B cell (primary cell): ENCODE measurements around the gene PTPN6. TPM values are rescaled to one million over a fixed set of nuclear protein-coding genes. Genes with fewer than 3 reads are reported as not detected.

Source experiments
- ATAC-seq: fragments of 200-7000 bp; cut with Tn5 transposase; one replicate; pipeline ENCODE4 v1.10.0; 2021; ENCODE audit warnings: low read depth, mild to moderate bottlenecking, moderate number of reproducible peaks, moderate library complexity
- CTCF ChIA-PET: fragments of 350-600 bp; sonication (Branson Sonifier 250); formaldehyde crosslinking; loops from one replicate; lab custom pipeline; 2021; ENCODE audit warnings: antibody characterized with exemption, inconsistent platforms; lab: Charles Lee
- POLR2A ChIA-PET: fragments of 350-600 bp; sonication (Branson Sonifier 250); formaldehyde crosslinking; loops from one replicate; lab custom pipeline; 2021; ENCODE audit warnings: antibody characterized with exemption; lab: Charles Lee
- DNase-seq: peaks from one replicate; pipeline ENCODE4 v3.0.0; 2013
- H2AFZ ChIP-seq: 2 replicates; pipeline ENCODE4 v1.6.1; 2012; ENCODE audit warnings: mild to moderate bottlenecking, low read depth, low read length; ENCODE audit not compliant: insufficient read depth, poor library complexity, severe bottlenecking
- H3K27ac ChIP-seq, 2 donors: 1 replicate in 1 of 2; 2 replicates in 1 of 2; pipeline ENCODE4 v1.5.1; 2012 to 2013; ENCODE audit warnings: low read length in 2 of 2, mild to moderate bottlenecking in 2 of 2, moderate library complexity in 1 of 2
- H3K27me3 ChIP-seq, 4 experiments: fragments of 200-600 bp in 1 of 4; sonication (generic) in 1 of 4; replicated peaks in 1 of 4; 1 replicate in 2 of 4; 2 replicates in 2 of 4; pipeline versions ENCODE4 v1.6.1 to v1.7.0; 2013 to 2016; ENCODE audit warnings: low read length in 3 of 4, mild to moderate bottlenecking in 2 of 4, mixed read lengths in 1 of 4, moderate library complexity in 1 of 4; ENCODE audit not compliant: insufficient read depth in 4 of 4, control insufficient read depth in 3 of 4; ENCODE audit errors: control extremely low read depth in 1 of 4
- H3K36me3 ChIP-seq, 2 experiments: replicated peaks in 1 of 2; 1 replicate in 1 of 2; 2 replicates in 1 of 2; pipeline versions ENCODE4 v1.6.1 to v1.7.1; 2013; ENCODE audit warnings: low read length in 1 of 2; ENCODE audit not compliant: insufficient read depth in 2 of 2, control insufficient read depth in 1 of 2; ENCODE audit errors: control extremely low read depth in 1 of 2, extremely low read depth in 1 of 2
- H3K4me1 ChIP-seq, 2 donors: fragments of 200-600 bp in 1 of 2; sonication (generic) in 1 of 2; 1 replicate in 1 of 2; 2 replicates in 1 of 2; pipeline versions ENCODE4 v1.5.1 to v1.6.1; 2013 to 2017; ENCODE audit warnings: low read length in 2 of 2; ENCODE audit not compliant: control insufficient read depth in 2 of 2, insufficient read depth in 2 of 2
- H3K4me2 ChIP-seq: replicated peaks from 2 replicates; pipeline ENCODE3; 2012; ENCODE audit warnings: mild to moderate bottlenecking, low read depth, low read length; ENCODE audit not compliant: poor library complexity, severe bottlenecking
- H3K4me3 ChIP-seq, 5 experiments: fragments of 200-600 bp in 1 of 5; sonication (generic) in 1 of 5; 1 replicate in 3 of 5; 2 replicates in 2 of 5; pipeline versions ENCODE4 v1.5.1 to v1.7.0; 2011 to 2016; ENCODE audit warnings: low read length in 4 of 5, mild to moderate bottlenecking in 4 of 5, low read depth in 2 of 5, control low read depth in 1 of 5, moderate library complexity in 1 of 5; ENCODE audit not compliant: insufficient read depth in 1 of 5; ENCODE audit errors: control extremely low read depth in 1 of 5, extremely low read depth in 1 of 5
- H3K79me2 ChIP-seq: fragments of 200-600 bp; sonication (generic); one replicate; pipeline ENCODE4 v1.6.0; 2016; ENCODE audit warnings: low read length; ENCODE audit not compliant: control insufficient read depth, insufficient read depth
- H3K9ac ChIP-seq: fragments of 200-600 bp; sonication (generic); 2 replicates; pipeline ENCODE4 v1.6.1; 2017; ENCODE audit warnings: mild to moderate bottlenecking, low read length, moderate library complexity
- H3K9me3 ChIP-seq, 3 donors: one replicate each; pipeline versions ENCODE4 v1.6.1 to v1.7.1; 2013; ENCODE audit warnings: low read length in 2 of 3; ENCODE audit not compliant: control insufficient read depth in 2 of 3, insufficient read depth in 1 of 3; ENCODE audit errors: control extremely low read depth in 1 of 3
- H4K20me1 ChIP-seq: 2 replicates; pipeline ENCODE4 v1.6.0; 2012; ENCODE audit warnings: mild to moderate bottlenecking, low read length; ENCODE audit not compliant: insufficient read depth, control insufficient read depth, poor library complexity, severe bottlenecking
- H3K27ac Mint-ChIP-seq: one replicate; pipeline ENCODE4 v1.8.0; 2021; ENCODE audit warnings: mixed read lengths
- H3K27me3 Mint-ChIP-seq: one replicate; pipeline ENCODE4 v1.8.0; 2021; ENCODE audit warnings: mixed read lengths
- H3K4me1 Mint-ChIP-seq: one replicate; pipeline ENCODE4 v1.8.0; 2021; ENCODE audit warnings: mixed read lengths
- H3K4me3 Mint-ChIP-seq: one replicate; pipeline ENCODE4 v1.8.0; 2021; ENCODE audit warnings: mixed read lengths
- H3K9me3 Mint-ChIP-seq: one replicate; pipeline ENCODE4 v1.8.0; 2022; ENCODE audit warnings: mixed read lengths; ENCODE audit not compliant: insufficient read depth
- CTCF ChIP-seq: fragments of 200-600 bp; IDR thresholded peaks from one replicate; pipeline ENCODE4 v1.8.0; 2022; ENCODE audit warnings: antibody characterized with exemption, mild to moderate bottlenecking
- EZH2 ChIP-seq: IDR thresholded peaks from 2 replicates; pipeline ENCODE4 v1.6.1; 2012; ENCODE audit warnings: borderline replicate concordance, low read depth, mild to moderate bottlenecking, moderate library complexity, low read length; ENCODE audit not compliant: insufficient read depth, poor library complexity, severe bottlenecking
- WGBS: methylation state at CpG from one replicate; pipeline ENCODE4 v1.1.5; 2013; ENCODE audit warnings: missing lambda C conversion rate; ENCODE audit not compliant: insufficient coverage; 5-methylcytosine and 5-hydroxymethylcytosine counted together
- intact Hi-C: fragments of 100-400 bp; cut with micrococcal nuclease; formaldehyde crosslinking; loops from one replicate; pipeline ENCODE4 v1.10.0; 2022
- polyA plus RNA-seq: library from polyadenylated mRNA; depleted of rRNA; stranded (reverse); fragments of >200 nt; gene quantifications from 2 replicates; pipeline ENCODE4 v1.2.3, GENCODE V29; 2012
- total RNA-seq, 2 donors: library from RNA; stranded (reverse); fragments of 120-200 nt in 1 of 2; gene quantifications; 1 replicate in 1 of 2; 2 replicates in 1 of 2; pipeline versions ENCODE4 v1.2.3 to v1.2.4, GENCODE V29; 2013 to 2022

Gene PTPN6
- total and polyA plus RNA-seq, 2 donors (not counting 1 experiment from before 2014, with no cell fraction given): 312 to 874 TPM

- ChIA-PET CTCF (interaction anchor here (0.8 to 6.2 kb wide), 23 partner anchors 8 to 190 kb away, joined by 3 to 132 read pairs (median 7); partner anchors contain the start of genes C12orf57, C1RL, ENO2 and RNU7-1), POLR2A (interaction anchor here (1.4 to 6.4 kb wide), 2 partner anchors 13 to 50 kb away, joined by 6 to 37 read pairs; partner anchors contain the start of gene SPSB2)
- peak overlapping the region; percentile 63 for H3K27ac Mint-ChIP-seq
- Histone ChIP-seq H3K27me3 (no peaks in the 10 kb centered on the region), H4K20me1 (no peaks in the 10 kb centered on the region), H2AFZ (peak overlapping the region; percentile 35), H3K36me3 (no peaks in the 10 kb centered on the region), H3K9ac (no peak overlapping the region), H3K4me1 (peaks cover 40 to 51% of the 10 kb centered on the region in 2 donors), H3K4me2 (peak overlapping the region; percentile 54), H3K27ac (peak overlapping the region in 1 of 2 donors; percentile 57), H3K79me2 (peaks cover 26% of the 10 kb centered on the region), H3K9me3 (no peaks in the 10 kb centered on the region), H3K4me3 (no peak overlapping the region)
- TF ChIP-seq CTCF: no peak
- no peak for TF ChIP-seq EZH2
- 65% methylated on average over 2 of the region's 10 CpGs for WGBS
- peak; percentile 53 for DNase-seq
- H3K4me1 Mint-ChIP-seq: peaks cover 50% of the 10 kb centered on the region
- H3K27me3 Mint-ChIP-seq: no peaks in the 10 kb centered on the region
- intact Hi-C loops: no loop called here
- H3K4me3 Mint-ChIP-seq: peak overlapping the region; percentile 30
- ATAC-seq: peak; percentile 28
- H3K9me3 Mint-ChIP-seq: no peaks in the 10 kb centered on the region
Observed at GRCh38 chr12:6923003-6923732, 28.0 kb upstream of the PTPN6 start.

- H3K9me3 ChIP-seq: no peaks in the 10 kb centered on the region
- 81% methylated on average over 6 of the region's 6 CpGs for WGBS
- no peak for DNase-seq
- Mint-ChIP-seq H3K27me3 (no peaks in the 10 kb centered on the region), H3K4me1 (peaks cover 55% of the 10 kb centered on the region), H3K27ac (peak overlapping the region; percentile 13), H3K9me3 (no peaks in the 10 kb centered on the region), H3K4me3 (peak overlapping the region; percentile 81)
- TF ChIP-seq CTCF (no peak), EZH2 (no peak)
- H3K4me2 ChIP-seq: peak overlapping the region; percentile 71
- H3K79me2 ChIP-seq: peaks cover 33% of the 10 kb centered on the region
- no peak overlapping the region for H3K4me3 ChIP-seq
- no peak overlapping the region for H3K9ac ChIP-seq
- no peak overlapping the region for H3K27ac ChIP-seq
- H4K20me1 ChIP-seq: no peaks in the 10 kb centered on the region
- CTCF ChIA-PET: interaction anchor here (0.7 to 6.2 kb wide), 22 partner anchors 10 to 188 kb away, joined by 3 to 132 read pairs (median 7); partner anchors contain the start of genes C12orf57, C1RL, ENO2 and LPCAT3
- no peak for ATAC-seq
- intact Hi-C loops: loop anchor here (1.0 to 2.0 kb wide), 8 partner anchors 14 to 189 kb away; partner anchors contain the start of genes C1RL and LPCAT3
- POLR2A ChIA-PET: interaction anchor here (6.4 kb wide), 1 partner anchor 12 kb away, joined by 37 read pairs; no protein-coding TSS in a partner anchor
- no peaks in the 10 kb centered on the region for H3K27me3 ChIP-seq
- peaks cover 44 to 56% of the 10 kb centered on the region in 2 donors for H3K4me1 ChIP-seq
- no peaks in the 10 kb centered on the region for H3K36me3 ChIP-seq
- H2AFZ ChIP-seq: no peak overlapping the region
Observed at GRCh38 chr12:6923851-6924250, 27.3 kb upstream of the PTPN6 start.
